ENCODE data around the gene ELMO2. TPM values are rescaled to one million over a fixed set of nuclear protein-coding genes. Genes with fewer than 3 reads are reported as not detected.

Gene ELMO2
- total and polyA plus RNA-seq, 2 of the 4 experiments (the other 2 are of a cell fraction): 29.2 to 52.7 TPM

GRCh38 chr20:46316984-46317684, 89.3 kb downstream of the ELMO2 start:
- Histone ChIP-seq H3K36me3 (ENCODE audit: control insufficient read depth, insufficient read depth, low read length) (no peaks in the 10 kb centered on the region), H3K27me3 (ENCODE audit: control insufficient read depth, insufficient read depth, low read length) (peaks cover 81% of the 10 kb centered on the region), H4K91ac (ENCODE audit: insufficient read depth, low read depth, low read length) (no peak overlapping the region), H3K4me3 (ENCODE audit: insufficient read depth, low read depth, low read length) (no peak overlapping the region), H2BK15ac (ENCODE audit: low read depth, low read length) (no peak overlapping the region), H4K20me1 (ENCODE audit: insufficient read depth, low read length) (no peaks in the 10 kb centered on the region), H3K4me2 (ENCODE audit: low read depth, low read length) (no peak overlapping the region), H2BK20ac (ENCODE audit: low read depth, low read length) (no peak overlapping the region), H2AK9ac (replicated peaks; ENCODE audit: low read depth, low read length, poor library complexity) (no peak overlapping the region), H3K23ac (ENCODE audit: low read depth, low read length) (no peak overlapping the region), H3K56ac (ENCODE audit: extremely low read depth, insufficient read depth, low read length) (no peak overlapping the region), H3K9me1 (ENCODE audit: insufficient read depth, low read length) (no peaks in the 10 kb centered on the region), H3K4ac (ENCODE audit: low read depth, low read length) (no peak overlapping the region), H3K18ac (ENCODE audit: low read depth, low read length) (no peak overlapping the region), H2AFZ (replicated peaks; ENCODE audit: low read length, poor library complexity) (no peak overlapping the region), H2AK5ac (ENCODE audit: low read depth, low read length) (no peak overlapping the region), H3K27ac (ENCODE audit: insufficient read depth, low read length) (no peak overlapping the region), H4K8ac (ENCODE audit: low read depth in 2 of 2, low read length in 2 of 2) (no peak overlapping the region), H3K9me3 (ENCODE audit: control insufficient read depth, insufficient read depth, low read length) (no peaks in the 10 kb centered on the region), H3K14ac (replicated peaks; ENCODE audit: low read depth, low read length) (no peak overlapping the region), H3K79me1 (ENCODE audit: low read depth in 1 of 2, low read length in 2 of 2) (no peaks in the 10 kb centered on the region), H2BK5ac (ENCODE audit: low read depth, low read length, poor library complexity, severe bottlenecking) (no peak overlapping the region), H2BK120ac (ENCODE audit: low read depth, low read length) (no peak overlapping the region), H3K9ac (ENCODE audit: low read depth, low read length) (no peak overlapping the region), H4K5ac (ENCODE audit: low read depth, low read length) (no peak overlapping the region), H3K4me1 (ENCODE audit: control insufficient read depth, insufficient read depth, low read length) (no peaks in the 10 kb centered on the region)
- no TSS peak for BruUV-seq (replicated peaks)
- in situ Hi-C loops (cut with MboI; ENCODE audit: low sequenced_read_pairs): no loop called here
- ChIA-PET POLR2A (ENCODE audit: unreplicated experiment) (interaction anchor here (0.5 kb wide), 1 partner anchor 263 kb away, joined by 3 read pairs; no protein-coding TSS in a partner anchor), CTCF (no interaction called here)
- WGBS, 2 experiments (ENCODE audit: extremely low coverage in 2 of 2, insufficient read length in 1 of 2): 6% methylated on average over 6 of the region's 24 CpGs; no CpG with 5 or more reads in 1 of the 2 experiments
- no peak for ATAC-seq (ENCODE audit: low read depth)
- DNase-seq: no peak
- no peak for TF ChIP-seq RCOR1 (IDR thresholded peaks at IDR 0.05; ENCODE audit: insufficient replicate concordance, low read length)
- no peak for TF ChIP-seq ELK1 (IDR thresholded peaks at IDR 0.05; ENCODE audit: borderline replicate concordance, low read depth, low read length)
- TF ChIP-seq USF2 (IDR thresholded peaks at IDR 0.05; ENCODE audit: low read depth, low read length): no peak
- TF ChIP-seq FOS (IDR thresholded peaks at IDR 0.05; ENCODE audit: low read depth, low read length): no peak
- no peak for TF ChIP-seq BHLHE40 (IDR thresholded peaks at IDR 0.05; ENCODE audit: low read depth, low read length)
- no peak for TF ChIP-seq MXI1 (IDR thresholded peaks at IDR 0.05; ENCODE audit: borderline replicate concordance, low read depth, low read length)
- intact Hi-C loops (cut with micrococcal nuclease): no loop called here
- dilution Hi-C loops (cut with HindIII; ENCODE audit: low sequenced_read_pairs, unreplicated experiment): no loop called here

Other genes with a start within 250 kb of the ELMO2 start
- not detected in 2 replicates for gene CDH22, start 98.1 kb downstream of the ELMO2 start, total RNA-seq (2012; rRNA removed)
- not detected in 2 replicates for gene CDH22, start 98.1 kb downstream of the ELMO2 start, polyA plus RNA-seq (2012; rRNA removed)
- 1.1 and 1.4 TPM in 2 replicates for gene ZNF334, start 106.9 kb upstream of the ELMO2 start, total RNA-seq (2012; rRNA removed)
- 1.5 and 2.1 TPM in 2 replicates for gene ZNF334, start 106.9 kb upstream of the ELMO2 start, polyA plus RNA-seq (2012; rRNA removed)
- not detected in 2 replicates for gene OCSTAMP, start 144.0 kb upstream of the ELMO2 start, total RNA-seq (2012; rRNA removed)
- gene OCSTAMP, start 144.0 kb upstream of the ELMO2 start, polyA plus RNA-seq (2012; rRNA removed): not detected in 2 replicates
- gene SLC13A3, start 244.8 kb upstream of the ELMO2 start, total RNA-seq (2012; rRNA removed): 2.5 and 2.8 TPM in 2 replicates
- gene SLC13A3, start 244.8 kb upstream of the ELMO2 start, polyA plus RNA-seq (2012; rRNA removed): 3.9 and 4.2 TPM in 2 replicates